ENCODE data around the gene CT47C1. TPM values are rescaled to one million over a fixed set of nuclear protein-coding genes. Genes with fewer than 3 reads are reported as not detected.
"Not testable (repeated sequence)": the region's sequence is repeated elsewhere in the genome, so short reads cannot be mapped to it uniquely, and the experiment has no call there.

CT47C1 gene
- not detected in 3 replicates for polyA plus RNA-seq
- not detected for polyA plus RNA-seq (2011; ENCODE audit: low read depth)
- not detected in 2 replicates for polyA plus RNA-seq (2011; cell fraction: cytosol; rRNA removed)
- polyA plus RNA-seq (2011; cell fraction: nucleus; rRNA removed): not detected in 2 replicates
- not detected in 2 replicates for polyA plus RNA-seq (2012; ENCODE audit: low replicate concordance)
- not detected in 3 replicates for polyA minus RNA-seq
- not detected for polyA minus RNA-seq (2011; cell fraction: cytosol; rRNA and poly(A)+ RNA removed)
- polyA minus RNA-seq (2011; cell fraction: nucleus; rRNA and poly(A)+ RNA removed): not detected in 2 replicates

- H3K4me1 ChIP-seq (ENCODE audit: control insufficient read depth, extremely low read depth, insufficient read depth, low read length): no peaks in the 10 kb centered on the region
- no peak for DNase-seq (ENCODE audit: low read depth, low spot score)
- no peaks in the 10 kb centered on the region for H3K9me1 ChIP-seq (ENCODE audit: control insufficient read depth, extremely low read depth, insufficient read depth, low read length)
- H3K9me3 ChIP-seq (ENCODE audit: control insufficient read depth, low read depth, low read length): no peaks in the 10 kb centered on the region
- H4K20me1 ChIP-seq (ENCODE audit: control insufficient read depth, extremely low read depth, insufficient read depth, low read length): no peaks in the 10 kb centered on the region
- no peak within 1 kb of the TSS for H3K27ac ChIP-seq (ENCODE audit: control insufficient read depth, insufficient read depth, low read length)
- H3K36me3 ChIP-seq (ENCODE audit: control insufficient read depth in 2 of 2, extremely low read depth in 1 of 2, insufficient read depth in 2 of 2, low read length in 2 of 2): no peaks in the 10 kb centered on the region
- FAIRE-seq: no peak
- H3K4me3 ChIP-seq (ENCODE audit: control insufficient read depth in 2 of 3, extremely low read depth in 1 of 3, insufficient read depth in 2 of 3, low read depth in 1 of 3, low read length in 3 of 3): no peak within 1 kb of the TSS
- no peak for TF ChIP-seq EZH2 (IDR thresholded peaks at IDR 0.05; ENCODE audit: low read length)
- TF ChIP-seq, protein P1, sequence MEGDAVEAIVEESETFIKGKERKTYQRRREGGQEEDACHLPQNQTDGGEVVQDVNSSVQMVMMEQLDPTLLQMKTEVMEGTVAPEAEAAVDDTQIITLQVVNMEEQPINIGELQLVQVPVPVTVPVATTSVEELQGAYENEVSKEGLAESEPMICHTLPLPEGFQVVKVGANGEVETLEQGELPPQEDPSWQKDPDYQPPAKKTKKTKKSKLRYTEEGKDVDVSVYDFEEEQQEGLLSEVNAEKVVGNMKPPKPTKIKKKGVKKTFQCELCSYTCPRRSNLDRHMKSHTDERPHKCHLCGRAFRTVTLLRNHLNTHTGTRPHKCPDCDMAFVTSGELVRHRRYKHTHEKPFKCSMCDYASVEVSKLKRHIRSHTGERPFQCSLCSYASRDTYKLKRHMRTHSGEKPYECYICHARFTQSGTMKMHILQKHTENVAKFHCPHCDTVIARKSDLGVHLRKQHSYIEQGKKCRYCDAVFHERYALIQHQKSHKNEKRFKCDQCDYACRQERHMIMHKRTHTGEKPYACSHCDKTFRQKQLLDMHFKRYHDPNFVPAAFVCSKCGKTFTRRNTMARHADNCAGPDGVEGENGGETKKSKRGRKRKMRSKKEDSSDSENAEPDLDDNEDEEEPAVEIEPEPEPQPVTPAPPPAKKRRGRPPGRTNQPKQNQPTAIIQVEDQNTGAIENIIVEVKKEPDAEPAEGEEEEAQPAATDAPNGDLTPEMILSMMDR (optimal IDR thresholded peaks at IDR 0.05 in 1 of 3, IDR thresholded peaks at IDR 0.05 in 1 of 3, conservative IDR thresholded peaks at IDR 0.05 in 1 of 3; ENCODE audit: extremely low read depth in 1 of 3, insufficient read depth in 2 of 3, low read length in 3 of 3): no peak
- H3K79me2 ChIP-seq (ENCODE audit: control insufficient read depth, insufficient read depth, low read length): no peaks in the 10 kb centered on the region
- H3K27me3 ChIP-seq (ENCODE audit: control insufficient read depth, extremely low read depth, insufficient read depth, low read length): peaks cover 3% of the 10 kb centered on the region
- no peak within 1 kb of the TSS for H3K9ac ChIP-seq (ENCODE audit: control insufficient read depth, extremely low read depth, insufficient read depth, low read length)
- H2AFZ ChIP-seq (ENCODE audit: control insufficient read depth, low read length): no peak within 1 kb of the TSS
- no peak within 1 kb of the TSS for H3K4me2 ChIP-seq (ENCODE audit: control insufficient read depth, extremely low read depth, insufficient read depth, low read depth, low read length)
- dilution Hi-C loops (cut with MboI; ENCODE audit: extremely low pct_ligation_motif_present, low sequenced_read_pairs): no loop called here
Measured at GRCh38 chrX:119072744-119073143, at the start of gene CT47C1. Gene CT47C1 (plus strand): TSS chrX:119072993. CDS start chrX:119073226, 233 bp downstream.

DNA sequence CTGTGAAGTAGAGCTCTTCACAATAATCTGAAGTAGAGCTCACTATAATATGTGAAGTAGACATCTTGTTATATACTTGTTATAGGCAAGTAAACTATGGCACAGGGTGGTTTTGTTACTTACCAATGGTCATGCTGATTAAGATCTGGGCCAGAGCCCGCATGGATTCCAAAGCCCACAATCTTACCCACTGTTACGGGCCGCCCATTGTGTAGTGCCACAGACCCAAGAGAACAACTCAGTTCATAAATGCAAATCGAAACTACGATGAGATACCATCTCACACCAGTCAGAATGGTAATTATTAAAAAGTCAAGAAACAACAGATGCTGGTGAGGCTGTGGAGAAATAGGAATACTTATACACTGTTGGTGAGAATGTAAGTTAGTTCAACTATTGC, 46.9 kb upstream of the CT47C1 start:
- H3K27me3 ChIP-seq (ENCODE audit: control insufficient read depth, extremely low read depth, insufficient read depth, low read length): no peaks in the 10 kb centered on the region
- no peaks in the 10 kb centered on the region for H4K20me1 ChIP-seq (ENCODE audit: control insufficient read depth, extremely low read depth, insufficient read depth, low read length)
- no peak for TF ChIP-seq EZH2 (IDR thresholded peaks at IDR 0.05; ENCODE audit: low read length)
- TF ChIP-seq, protein P1 (optimal IDR thresholded peaks at IDR 0.05 in 1 of 3, IDR thresholded peaks at IDR 0.05 in 1 of 3, conservative IDR thresholded peaks at IDR 0.05 in 1 of 3; ENCODE audit: extremely low read depth in 1 of 3, insufficient read depth in 2 of 3, low read length in 3 of 3): no peak
- H3K79me2 ChIP-seq (ENCODE audit: control insufficient read depth, insufficient read depth, low read length): no peaks in the 10 kb centered on the region
- H3K4me3 ChIP-seq (ENCODE audit: control insufficient read depth in 2 of 3, extremely low read depth in 1 of 3, insufficient read depth in 2 of 3, low read depth in 1 of 3, low read length in 3 of 3): no peak overlapping the region
- DNase-seq (ENCODE audit: low read depth, low spot score) (no peak), FAIRE-seq (no peak)
- H3K27ac ChIP-seq (ENCODE audit: control insufficient read depth, insufficient read depth, low read length): no peak overlapping the region
- dilution Hi-C loops (cut with MboI; ENCODE audit: extremely low pct_ligation_motif_present, low sequenced_read_pairs): no loop called here
- H2AFZ ChIP-seq (ENCODE audit: control insufficient read depth, low read length): no peak overlapping the region
- H3K9ac ChIP-seq (ENCODE audit: control insufficient read depth, extremely low read depth, insufficient read depth, low read length): no peak overlapping the region
- H3K36me3 ChIP-seq (ENCODE audit: control insufficient read depth in 2 of 2, extremely low read depth in 1 of 2, insufficient read depth in 2 of 2, low read length in 2 of 2): no peaks in the 10 kb centered on the region
- H3K4me2 ChIP-seq (ENCODE audit: control insufficient read depth, extremely low read depth, insufficient read depth, low read depth, low read length): no peak overlapping the region
- no peaks in the 10 kb centered on the region for H3K9me1 ChIP-seq (ENCODE audit: control insufficient read depth, extremely low read depth, insufficient read depth, low read length)
- H3K4me1 ChIP-seq (ENCODE audit: control insufficient read depth, extremely low read depth, insufficient read depth, low read length): no peaks in the 10 kb centered on the region
- no peaks in the 10 kb centered on the region for H3K9me3 ChIP-seq (ENCODE audit: control insufficient read depth, low read depth, low read length)

DNA sequence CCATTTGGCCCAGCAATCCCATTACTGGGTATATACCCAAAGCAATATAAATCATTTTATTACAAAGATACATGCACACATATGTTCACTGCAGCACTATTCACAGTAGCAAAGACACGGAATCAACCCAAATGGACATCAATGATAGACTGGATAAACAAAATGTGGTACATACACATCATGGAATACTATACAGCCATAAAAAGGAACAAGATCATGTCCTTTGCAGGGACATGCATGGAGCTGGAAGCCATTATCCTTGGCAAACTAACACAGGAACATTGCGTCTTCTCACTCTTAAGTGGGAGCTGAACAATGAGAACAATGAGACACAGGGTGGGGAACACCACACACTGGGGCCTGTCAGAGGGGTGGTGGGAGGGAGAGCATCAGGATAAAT, 46.4 kb upstream of the CT47C1 start:
- H4K20me1 ChIP-seq (ENCODE audit: control insufficient read depth, extremely low read depth, insufficient read depth, low read length); FAIRE-seq; dilution Hi-C loops (cut with MboI; ENCODE audit: extremely low pct_ligation_motif_present, low sequenced_read_pairs): not testable (repeated sequence)

More for the DNA sequence above, 46.4 kb upstream of the CT47C1 start:
- H3K9me1 ChIP-seq (ENCODE audit: control insufficient read depth, extremely low read depth, insufficient read depth, low read length); H3K9ac ChIP-seq (ENCODE audit: control insufficient read depth, extremely low read depth, insufficient read depth, low read length); H3K4me1 ChIP-seq (ENCODE audit: control insufficient read depth, extremely low read depth, insufficient read depth, low read length); H2AFZ ChIP-seq (ENCODE audit: control insufficient read depth, low read length); H3K79me2 ChIP-seq (ENCODE audit: control insufficient read depth, insufficient read depth, low read length); H3K27ac ChIP-seq (ENCODE audit: control insufficient read depth, insufficient read depth, low read length); H3K27me3 ChIP-seq (ENCODE audit: control insufficient read depth, extremely low read depth, insufficient read depth, low read length); H3K4me2 ChIP-seq (ENCODE audit: control insufficient read depth, extremely low read depth, insufficient read depth, low read depth, low read length); H3K4me3 ChIP-seq (ENCODE audit: control insufficient read depth in 2 of 3, extremely low read depth in 1 of 3, insufficient read depth in 2 of 3, low read depth in 1 of 3, low read length in 3 of 3); DNase-seq (ENCODE audit: low read depth, low spot score); H3K9me3 ChIP-seq (ENCODE audit: control insufficient read depth, low read depth, low read length); H3K36me3 ChIP-seq (ENCODE audit: control insufficient read depth in 2 of 2, extremely low read depth in 1 of 2, insufficient read depth in 2 of 2, low read length in 2 of 2): not testable (repeated sequence)

All from keratinocyte (primary cell).